Natural killer cell (primary cell): ENCODE measurements around the gene FZD7. TPM values are rescaled to one million over a fixed set of nuclear protein-coding genes. Genes with fewer than 3 reads are reported as not detected.

ENCODE experiments used
- ATAC-seq, 3 donors: fragments of 150-1000 bp in 2 of 3; fragments of 200-7000 bp in 1 of 3; cut with Tn5 transposase; 1 replicate in 1 of 3; 2 replicates in 2 of 3; pipeline ENCODE4 v1.10.0; 2021; ENCODE audit warnings: mild to moderate bottlenecking in 2 of 3, moderate library complexity in 2 of 3
- DNase-seq, 2 donors: peaks; one replicate each; pipeline versions ENCODE4 v3.0.0 to v3.0.0-alpha.2; 2013 to 2021; ENCODE audit warnings: mixed read lengths in 1 of 2
- H3K27ac ChIP-seq: one replicate; pipeline ENCODE4 v1.5.1; 2013; ENCODE audit warnings: mild to moderate bottlenecking, low read length
- H3K27me3 ChIP-seq: one replicate; pipeline ENCODE4 v1.6.1; 2013; ENCODE audit warnings: low read length; ENCODE audit not compliant: control insufficient read depth, insufficient read depth
- H3K36me3 ChIP-seq: one replicate; pipeline ENCODE4 v1.6.1; 2013; ENCODE audit warnings: low read length; ENCODE audit not compliant: control insufficient read depth, insufficient read depth
- H3K4me1 ChIP-seq: one replicate; pipeline ENCODE4 v1.6.1; 2013; ENCODE audit warnings: low read length; ENCODE audit not compliant: control insufficient read depth, insufficient read depth
- H3K4me3 ChIP-seq: one replicate; pipeline ENCODE4 v1.5.1; 2013; ENCODE audit warnings: low read length
- H3K9me3 ChIP-seq: one replicate; pipeline ENCODE4 v1.6.1; 2013; ENCODE audit warnings: low read length; ENCODE audit not compliant: control insufficient read depth, insufficient read depth
- H3K27ac Mint-ChIP-seq, 2 donors: one replicate each; pipeline ENCODE4 v1.8.0; 2022; ENCODE audit warnings: mild to moderate bottlenecking in 2 of 2, mixed read lengths in 2 of 2, moderate library complexity in 1 of 2
- H3K27me3 Mint-ChIP-seq, 2 donors: one replicate each; pipeline ENCODE4 v1.8.0; 2022; ENCODE audit warnings: low read depth in 2 of 2, mixed read lengths in 2 of 2
- H3K36me3 Mint-ChIP-seq: one replicate; pipeline ENCODE4 v1.8.0; 2022; ENCODE audit warnings: mixed read lengths
- H3K4me1 Mint-ChIP-seq, 2 donors: one replicate each; pipeline ENCODE4 v1.8.0; 2022; ENCODE audit warnings: mixed read lengths in 2 of 2
- H3K4me3 Mint-ChIP-seq: one replicate; pipeline ENCODE4 v1.8.0; 2022; ENCODE audit warnings: mild to moderate bottlenecking, moderate library complexity, mixed read lengths
- H3K9me3 Mint-ChIP-seq, 2 donors: one replicate each; pipeline ENCODE4 v1.8.0; 2022; ENCODE audit warnings: mixed read lengths in 2 of 2
- WGBS: methylation state at CpG from one replicate; pipeline ENCODE4 v1.1.7; 2013; ENCODE audit warnings: missing lambda C conversion rate; ENCODE audit not compliant: insufficient coverage; 5-methylcytosine and 5-hydroxymethylcytosine counted together
- intact Hi-C: fragments of 100-400 bp; cut with micrococcal nuclease; formaldehyde crosslinking; loops from one replicate; pipeline ENCODE4 v1.14.2; 2022
- total RNA-seq, 4 donors: library from RNA; stranded (reverse); fragments of 120-200 nt in 1 of 4; gene quantifications; one replicate each; pipeline versions ENCODE4 v1.2.3 to v1.2.4, GENCODE V29; 2013 to 2022
- TF ChIP-seq, protein P1 (sequence below): fragments of 200-600 bp; IDR thresholded peaks from one replicate; pipeline ENCODE4 v1.8.0; 2022; ENCODE audit warnings: antibody characterized with exemption

The FZD7 gene
- total RNA-seq, 3 donors from 2014 or later (not counting 1 experiment from before 2014, with no cell fraction given): 0.27 to 1.6 TPM; not detected in 1

GRCh38 chr2:202066875-202067274 lies 33.2 kb downstream of the FZD7 start:
- Mint-ChIP-seq H3K9me3 (no peaks in the 10 kb centered on the region), H3K36me3 (no peaks in the 10 kb centered on the region), H3K27ac (no peak overlapping the region), H3K4me1 (no peaks in the 10 kb centered on the region), H3K27me3 (peaks cover 4 to 18% of the 10 kb centered on the region in 2 donors), H3K4me3 (no peak overlapping the region)
- 88% methylated on average over 2 of the region's 2 CpGs for WGBS
- DNase-seq: no peak
- TF ChIP-seq, protein P1, sequence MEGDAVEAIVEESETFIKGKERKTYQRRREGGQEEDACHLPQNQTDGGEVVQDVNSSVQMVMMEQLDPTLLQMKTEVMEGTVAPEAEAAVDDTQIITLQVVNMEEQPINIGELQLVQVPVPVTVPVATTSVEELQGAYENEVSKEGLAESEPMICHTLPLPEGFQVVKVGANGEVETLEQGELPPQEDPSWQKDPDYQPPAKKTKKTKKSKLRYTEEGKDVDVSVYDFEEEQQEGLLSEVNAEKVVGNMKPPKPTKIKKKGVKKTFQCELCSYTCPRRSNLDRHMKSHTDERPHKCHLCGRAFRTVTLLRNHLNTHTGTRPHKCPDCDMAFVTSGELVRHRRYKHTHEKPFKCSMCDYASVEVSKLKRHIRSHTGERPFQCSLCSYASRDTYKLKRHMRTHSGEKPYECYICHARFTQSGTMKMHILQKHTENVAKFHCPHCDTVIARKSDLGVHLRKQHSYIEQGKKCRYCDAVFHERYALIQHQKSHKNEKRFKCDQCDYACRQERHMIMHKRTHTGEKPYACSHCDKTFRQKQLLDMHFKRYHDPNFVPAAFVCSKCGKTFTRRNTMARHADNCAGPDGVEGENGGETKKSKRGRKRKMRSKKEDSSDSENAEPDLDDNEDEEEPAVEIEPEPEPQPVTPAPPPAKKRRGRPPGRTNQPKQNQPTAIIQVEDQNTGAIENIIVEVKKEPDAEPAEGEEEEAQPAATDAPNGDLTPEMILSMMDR: no peak
- no peaks in the 10 kb centered on the region for H3K36me3 ChIP-seq
- ATAC-seq: no peak
- H3K4me1 ChIP-seq: no peaks in the 10 kb centered on the region
- intact Hi-C loops: no loop called here
- H3K4me3 ChIP-seq: no peak overlapping the region
- H3K27me3 ChIP-seq: no peaks in the 10 kb centered on the region
- no peak overlapping the region for H3K27ac ChIP-seq
- no peaks in the 10 kb centered on the region for H3K9me3 ChIP-seq

- 100% methylated on average over 1 of the region's 1 CpG for WGBS
- H3K27ac ChIP-seq: no peak overlapping the region
- TF ChIP-seq, protein P1: no peak
- no peak for DNase-seq
- no peaks in the 10 kb centered on the region for H3K27me3 ChIP-seq
- Mint-ChIP-seq H3K9me3 (no peaks in the 10 kb centered on the region), H3K4me1 (no peaks in the 10 kb centered on the region), H3K27me3 (peaks cover 4 to 21% of the 10 kb centered on the region in 2 donors), H3K36me3 (no peaks in the 10 kb centered on the region), H3K27ac (no peak overlapping the region), H3K4me3 (no peak overlapping the region)
- ATAC-seq: no peak
- H3K9me3 ChIP-seq: no peaks in the 10 kb centered on the region
- no peaks in the 10 kb centered on the region for H3K4me1 ChIP-seq
- H3K36me3 ChIP-seq: no peaks in the 10 kb centered on the region
- intact Hi-C loops: no loop called here
- no peak overlapping the region for H3K4me3 ChIP-seq
These were observed 33.9 kb downstream of the FZD7 start for GRCh38 chr2:202067589-202067988.

GRCh38 chr2:202069170-202070067 lies 35.8 kb downstream of the FZD7 start:
- no peak for DNase-seq

More at GRCh38 chr2:202069170-202070067, 35.8 kb downstream of the FZD7 start:
- H3K4me3 Mint-ChIP-seq: no peak overlapping the region
- no peaks in the 10 kb centered on the region for H3K4me1 ChIP-seq
- TF ChIP-seq, protein P1: no peak
- no peak overlapping the region for H3K4me3 ChIP-seq
- no peaks in the 10 kb centered on the region for H3K4me1 Mint-ChIP-seq
- H3K36me3 Mint-ChIP-seq: no peaks in the 10 kb centered on the region
- no peak overlapping the region for H3K27ac ChIP-seq
- no peaks in the 10 kb centered on the region for H3K9me3 ChIP-seq
- no peaks in the 10 kb centered on the region for H3K36me3 ChIP-seq
- peaks cover 7 to 28% of the 10 kb centered on the region in 2 donors for H3K27me3 Mint-ChIP-seq
- no peaks in the 10 kb centered on the region for H3K9me3 Mint-ChIP-seq
- ATAC-seq: no peak
- H3K27ac Mint-ChIP-seq: no peak overlapping the region
- no peaks in the 10 kb centered on the region for H3K27me3 ChIP-seq
- intact Hi-C loops: no loop called here
- WGBS: 66% methylated on average over 9 of the region's 11 CpGs
